K562 (cell line): ENCODE measurements around the gene CCDC60. TPM values are rescaled to one million over a fixed set of nuclear protein-coding genes. Genes with fewer than 3 reads are reported as not detected.

Experiments
- ATAC-seq: fragments of 200-7000 bp; cut with Tn5 transposase; 3 replicates; pipeline ENCODE4 v1.9.1; 2020; ENCODE audit warnings: moderate library complexity
- BruUV-seq: library from RNA; stranded (reverse); fragments of 400-500 nt; replicated peaks from 2 replicates; lab custom pipeline; 2021; lab: Mats Ljungman, UMichigan
- CTCF ChIA-PET: fragments of 300-600 bp; formaldehyde crosslinking; extraction: SDS; loops from one replicate; lab custom pipeline; 2021; ENCODE audit warnings: low intra/inter-chr PET ratio; lab: Yijun Ruan, JAX
- POLR2A ChIA-PET: fragments of 300-600, 350-650 bp; sonication (Branson Sonifier 250); formaldehyde crosslinking; extraction: SDS; loops from one replicate; lab custom pipeline; 2021; ENCODE audit warnings: antibody characterized with exemption, inconsistent platforms; lab: Yijun Ruan, JAX
- DNase-seq, 4 experiments: peaks; one replicate each; pipeline versions ENCODE4 v3.0.0 to v3.0.0-alpha.2; 2011 to 2018; ENCODE audit warnings: low spot score in 3 of 4, mixed read lengths in 3 of 4; ENCODE audit errors: extremely low read depth in 1 of 4
- FAIRE-seq: peaks from 2 replicates; lab custom pipeline; 2011; peaks lifted over from hg19 to GRCh38; lab: Jason Lieb, UNC
- H2AFZ ChIP-seq: 2 replicates; pipeline ENCODE4 v1.6.0; 2011; ENCODE audit warnings: low read depth, low read length, control low read depth, inconsistent platforms
- H3K27ac ChIP-seq: fragments of 200-600 bp; 3 replicates; pipeline ENCODE4 v1.8.0; 2011; ENCODE audit warnings: low read depth, mild to moderate bottlenecking, control low read depth, inconsistent platforms, low read length, moderate library complexity, mixed read lengths; ENCODE audit errors: extremely low read depth
- H3K27me3 ChIP-seq, 2 experiments: fragments of 300-600 bp in 1 of 2; 2 replicates in 1 of 2; 3 replicates in 1 of 2; pipeline versions ENCODE4 v1.6.0 to v1.8.0; 2011; ENCODE audit warnings: inconsistent platforms in 2 of 2, low read length in 2 of 2, mild to moderate bottlenecking in 1 of 2, mixed read lengths in 1 of 2, moderate library complexity in 1 of 2; ENCODE audit not compliant: control insufficient read depth in 2 of 2, insufficient read depth in 2 of 2
- H3K36me3 ChIP-seq: fragments of 300-600 bp; 3 replicates; pipeline ENCODE4 v1.8.0; 2011; ENCODE audit warnings: mild to moderate bottlenecking, low read length, inconsistent platforms; ENCODE audit not compliant: control insufficient read depth, insufficient read depth
- H3K4me1 ChIP-seq, 2 experiments: fragments of 200-600 bp in 1 of 2; replicated peaks in 1 of 2; 2 replicates in 1 of 2; 3 replicates in 1 of 2; pipeline versions ENCODE4 v1.5.1 to v1.8.0; 2011; ENCODE audit warnings: inconsistent platforms in 2 of 2, low read length in 2 of 2, mild to moderate bottlenecking in 1 of 2, mixed read lengths in 1 of 2, moderate library complexity in 1 of 2; ENCODE audit not compliant: control insufficient read depth in 2 of 2, insufficient read depth in 2 of 2
- H3K4me2 ChIP-seq: 2 replicates; pipeline ENCODE4 v1.6.1; 2011; ENCODE audit warnings: low read length, control low read depth, inconsistent platforms, mixed read lengths; ENCODE audit not compliant: insufficient read depth
- H3K4me3 ChIP-seq: fragments of 200-600 bp; sonication (generic), shearing (Covaris generic); 2 replicates; pipeline ENCODE4 v1.5.1; 2016; ENCODE audit warnings: control low read depth, inconsistent platforms
- H3K79me2 ChIP-seq: fragments of 200-600 bp; 3 replicates; pipeline ENCODE4 v1.8.0; 2011; ENCODE audit warnings: low read length, inconsistent platforms; ENCODE audit not compliant: control insufficient read depth, insufficient read depth
- H3K9ac ChIP-seq, 2 experiments: 2 replicates each; pipeline versions ENCODE4 v1.6.0 to v1.6.1; 2011; ENCODE audit warnings: low read depth in 2 of 2, low read length in 2 of 2, control low read depth in 1 of 2, inconsistent platforms in 1 of 2, mild to moderate bottlenecking in 1 of 2, mixed read lengths in 1 of 2; ENCODE audit not compliant: insufficient read depth in 1 of 2
- H3K9me1 ChIP-seq: one replicate; pipeline ENCODE4 v1.6.0; 2011; ENCODE audit warnings: inconsistent platforms, mild to moderate bottlenecking, low read length, moderate library complexity; ENCODE audit not compliant: control insufficient read depth, insufficient read depth
- H3K9me3 ChIP-seq: replicated peaks from 2 replicates; pipeline ENCODE4 v1.5.1; 2011; ENCODE audit warnings: low read depth, low read length, inconsistent platforms; ENCODE audit not compliant: control insufficient read depth, insufficient read depth
- H4K20me1 ChIP-seq: replicated peaks from 2 replicates; pipeline ENCODE4 v1.6.1; 2011; ENCODE audit warnings: low read length, inconsistent platforms, mixed read lengths; ENCODE audit not compliant: control insufficient read depth, insufficient read depth
- BRD9 ChIP-seq: fragments of 450-650 bp; IDR thresholded peaks from 2 replicates; pipeline ENCODE4 v1.6.1; 2018; ENCODE audit warnings: low read depth; ENCODE audit not compliant: partially characterized antibody
- ETS1 ChIP-seq: conservative IDR thresholded peaks from 2 replicates; pipeline ENCODE4 v1.6.1; 2011; ENCODE audit warnings: low read depth, mild to moderate bottlenecking, low read length; ENCODE audit not compliant: control insufficient read depth
- FOXP1 ChIP-seq: sonication (generic); formaldehyde crosslinking; IDR thresholded peaks from 2 replicates; pipeline ENCODE4 v1.8.0; 2022; ENCODE audit warnings: mild to moderate bottlenecking, missing genetic modification reagents
- GABPA ChIP-seq: fragments of 200-800 bp; sonication (Bioruptor generic); conservative IDR thresholded peaks from 2 replicates; pipeline ENCODE4 v1.6.1; 2016; ENCODE audit warnings: low read depth, missing genetic modification characterization, missing compliant biosample characterization
- GATA2 ChIP-seq: sonication (generic); formaldehyde crosslinking; IDR thresholded peaks from 2 replicates; pipeline ENCODE4 v1.4.0; 2020; ENCODE audit warnings: mild to moderate bottlenecking, missing genetic modification reagents
- HCFC1 ChIP-seq: IDR thresholded peaks from 2 replicates; pipeline ENCODE4 v1.6.1; 2012; ENCODE audit warnings: low read depth, low read length, improper control_type of control experiment
- KLF1 ChIP-seq: fragments of 450-650 bp; IDR thresholded peaks from 2 replicates; pipeline ENCODE4 v1.6.1; 2016; ENCODE audit warnings: missing genetic modification characterization, missing compliant biosample characterization
- MTF1 ChIP-seq: fragments of 250-450 bp; sonication (Bioruptor Pico); IDR thresholded peaks from 2 replicates; pipeline ENCODE4 v1.9.0; 2021; ENCODE audit warnings: moderate library complexity, mild to moderate bottlenecking, inconsistent platforms, borderline replicate concordance
- PPARD ChIP-seq: fragments of 250-450 bp; sonication (Bioruptor Pico); IDR thresholded peaks from 2 replicates; pipeline ENCODE4 v1.8.0; 2022; ENCODE audit warnings: inconsistent platforms, mild to moderate bottlenecking, moderate library complexity
- SAP30 ChIP-seq: fragments of 200-600 bp; sonication (generic); IDR thresholded peaks from 2 replicates; pipeline ENCODE4 v1.6.1; 2012; ENCODE audit warnings: borderline replicate concordance, low read depth, mild to moderate bottlenecking, moderate library complexity, low read length, control low read depth, inconsistent platforms; ENCODE audit not compliant: insufficient read depth, poor library complexity, severe bottlenecking
- ZNF436 ChIP-seq: fragments of 250-450, 450-650 bp; sonication (Bioruptor Pico); formaldehyde crosslinking; IDR thresholded peaks from 2 replicates; pipeline ENCODE4 v1.7.0; 2020; ENCODE audit warnings: mild to moderate bottlenecking
- ZNF583 ChIP-seq: fragments of 250-450 bp; sonication (Bioruptor Pico); IDR thresholded peaks from 2 replicates; pipeline ENCODE4 v1.4.0; 2020
- ZNF592 ChIP-seq: fragments of 450-650 bp; IDR thresholded peaks from 2 replicates; pipeline ENCODE4 v1.6.1; 2017; ENCODE audit warnings: antibody characterized with exemption, mild to moderate bottlenecking
- ZNF699 ChIP-seq: fragments of 250-450 bp; sonication (Bioruptor Pico); IDR thresholded peaks from 2 replicates; pipeline ENCODE4 v1.8.0; 2021; ENCODE audit warnings: mild to moderate bottlenecking, moderate library complexity; ENCODE audit not compliant: insufficient replicate concordance
- WGBS: fragments of 100-300 bp; shearing (Covaris generic); methylation state at CpG from one replicate; pipeline ENCODE4 v1.1.6; 2016; ENCODE audit warnings: low coverage, mixed read lengths; ENCODE audit not compliant: insufficient coverage; ENCODE audit errors: missing lambda C conversion rate; 5-methylcytosine and 5-hydroxymethylcytosine counted together
- in situ Hi-C: fragments of 300-500 bp; cut with MboI; formaldehyde crosslinking; loops from 4 replicates; pipeline ENCODE4 v1.15.0; 2018; ENCODE audit warnings: inconsistent platforms, mixed read lengths
- intact Hi-C: fragments of 100-400 bp; cut with micrococcal nuclease; formaldehyde crosslinking; loops from 2 replicates; pipeline ENCODE4 v1.14.2; 2022
- polyA plus RNA-seq, 8 experiments: library from polyadenylated mRNA; depleted of rRNA in 4 of 8; stranded (reverse) in 5 of 8; unstranded in 3 of 8; fragments of >200 nt; fragmentation: Nextera tagmentation in 2 of 8; fragmentation: Illumina TruSeq in 1 of 8; extraction: Ambion mirVana in 2 of 8; extraction: Trizol in 1 of 8; gene quantifications; 2 replicates each; pipeline versions ENCODE4 v1.2.1 to v1.2.3, GENCODE V29; 2011 to 2014; ENCODE audit warnings: inconsistent platforms in 1 of 8, missing spikeins in 1 of 8
- total RNA-seq, 7 experiments: library from RNA; depleted of rRNA in 6 of 7; stranded (reverse); fragments of >200 nt in 6 of 7; fragmentation: Illumina TruSeq in 2 of 7; extraction: Trizol in 2 of 7; gene quantifications; 2 replicates each; pipeline versions ENCODE4 v1.2.1 to v1.2.3, GENCODE V29; 2011 to 2021; ENCODE audit warnings: low replicate concordance in 1 of 7
- TF ChIP-seq, protein P1 (sequence below): fragments of 450-650 bp; IDR thresholded peaks from 2 replicates; pipeline ENCODE4 v1.6.1; 2016; ENCODE audit warnings: antibody characterized with exemption
- TF ChIP-seq, protein P2 (sequence below), 2 experiments: fragments of 250-450 bp in 1 of 2; fragments of 450-650 bp in 1 of 2; sonication (Bioruptor Pico) in 1 of 2; IDR thresholded peaks; 2 replicates each; pipeline versions ENCODE4 v1.6.1 to v1.8.0; 2016 to 2021; ENCODE audit warnings: mild to moderate bottlenecking in 2 of 2, moderate library complexity in 2 of 2, missing compliant biosample characterization in 1 of 2, missing genetic modification characterization in 1 of 2

CCDC60 gene
- total and polyA plus RNA-seq, 9 of the 15 experiments (the other 6 are each of a cell fraction or from before 2014, with no cell fraction given), result not detected

GRCh38 chr12:119447126-119447525, 112.6 kb downstream of the CCDC60 start:
- ChIA-PET POLR2A (interaction anchor here (1.1 kb wide), 1 partner anchor 235 kb away, joined by 3 read pairs; no protein-coding TSS in a partner anchor), CTCF (no interaction called here)
- BruUV-seq, result no TSS peak
- Histone ChIP-seq H4K20me1 (no peaks in the 10 kb centered on the region), H3K9ac (no peak overlapping the region), H3K4me3 (no peak overlapping the region), H3K9me1 (no peaks in the 10 kb centered on the region), H3K27ac (no peak overlapping the region), H3K4me2 (no peak overlapping the region), H3K4me1 (no peaks in the 10 kb centered on the region), H3K36me3 (no peaks in the 10 kb centered on the region), H3K79me2 (no peaks in the 10 kb centered on the region), H2AFZ (no peak overlapping the region), H3K27me3 (no peaks in the 10 kb centered on the region), H3K9me3 (no peaks in the 10 kb centered on the region)
- WGBS, result 0% methylated on average over 7 of the region's 7 CpGs
- TF ChIP-seq, protein P1, sequence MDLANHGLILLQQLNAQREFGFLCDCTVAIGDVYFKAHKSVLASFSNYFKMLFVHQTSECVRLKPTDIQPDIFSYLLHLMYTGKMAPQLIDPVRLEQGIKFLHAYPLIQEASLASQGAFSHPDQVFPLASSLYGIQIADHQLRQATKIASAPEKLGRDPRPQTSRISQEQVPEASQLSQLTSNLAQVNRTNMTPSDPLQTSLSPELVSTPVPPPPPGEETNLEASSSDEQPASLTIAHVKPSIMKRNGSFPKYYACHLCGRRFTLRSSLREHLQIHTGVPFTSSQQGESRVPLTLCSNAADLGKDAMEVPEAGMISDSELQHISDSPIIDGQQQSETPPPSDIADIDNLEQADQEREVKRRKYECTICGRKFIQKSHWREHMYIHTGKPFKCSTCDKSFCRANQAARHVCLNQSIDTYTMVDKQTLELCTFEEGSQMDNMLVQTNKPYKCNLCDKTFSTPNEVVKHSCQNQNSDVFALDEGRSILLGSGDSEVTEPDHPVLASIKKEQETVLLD, result no peak
- TF ChIP-seq ZNF583 (CRISPR knock-in tag) (no peak), PPARD (CRISPR knock-in tag) (no peak), ZNF592 (no peak), BRD9 (no peak), GATA2 (CRISPR knock-in tag) (no peak), FOXP1 (CRISPR knock-in tag) (no peak), MTF1 (no peak), SAP30 (no peak), ZNF699 (CRISPR knock-in tag) (no peak), HCFC1 (no peak), KLF1 (tag) (no peak), ETS1 (no peak), ZNF436 (CRISPR knock-in tag) (no peak), GABPA (tag) (no peak)
- TF ChIP-seq, protein P2, sequence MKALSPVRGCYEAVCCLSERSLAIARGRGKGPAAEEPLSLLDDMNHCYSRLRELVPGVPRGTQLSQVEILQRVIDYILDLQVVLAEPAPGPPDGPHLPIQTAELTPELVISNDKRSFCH (CRISPR knock-in tag; IDR thresholded peaks at IDR 0.05), result no peak
- TF ChIP-seq, protein P2 (tag; IDR thresholded peaks at IDR 0.05), result no peak
- in situ Hi-C loops, result no loop called here
- no peak for DNase-seq
- FAIRE-seq, result no peak
- intact Hi-C loops, result no loop called here
- no peak for ATAC-seq
